Measurements from ENCODE around the gene SPTBN4.

SPTBN4 gene

DNA sequence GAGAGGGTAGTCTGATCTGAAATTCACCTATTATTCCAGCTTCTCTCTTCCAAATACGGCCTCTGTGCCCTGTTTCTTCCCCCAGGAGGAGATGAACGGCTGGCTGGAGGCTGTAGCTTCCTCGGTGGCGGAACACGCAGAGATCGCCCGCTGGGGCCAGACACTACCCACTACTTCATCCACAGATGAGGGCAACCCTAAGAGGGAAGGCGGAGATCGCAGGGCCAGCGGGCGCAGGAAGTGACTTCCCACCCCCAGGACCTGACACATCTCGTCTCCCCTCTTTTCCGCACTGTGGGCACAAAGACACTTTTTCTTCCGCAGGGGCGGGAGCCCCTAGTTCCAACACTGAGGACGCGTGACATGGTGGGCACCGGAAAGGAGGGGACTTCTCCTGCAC is 108.5 kb downstream of the SPTBN4 start:
- Histone ChIP-seq H3K4me3 (ENCODE audit: control insufficient read depth in 1 of 7, extremely low read depth in 1 of 7, insufficient read depth in 4 of 7, low read depth in 2 of 7, low read length in 6 of 7) (no peak overlapping the region), H3K4me1 (ENCODE audit: control extremely low read depth in 1 of 4, control insufficient read depth in 4 of 4, insufficient read depth in 4 of 4, low read length in 3 of 4) (peaks cover 4 to 38% (median 33%) of the 10 kb centered on the region in 4 experiments), H3K27ac (ENCODE audit: insufficient read depth in 1 of 2, low read depth in 1 of 2, low read length in 2 of 2, poor library complexity in 1 of 2, severe bottlenecking in 2 of 2) (no peak overlapping the region), H3K36me3 (ENCODE audit: control insufficient read depth in 4 of 4, insufficient read depth in 4 of 4, low read length in 3 of 4) (peaks cover 0 to 6% (median under 1%) of the 10 kb centered on the region in 4 experiments), H3K9me3 (ENCODE audit: control extremely low read depth in 1 of 5, control insufficient read depth in 4 of 5, insufficient read depth in 2 of 5, low read depth in 1 of 5, low read length in 4 of 5) (no peaks in the 10 kb centered on the region), H3K27me3 (replicated peaks in 2 of 5; ENCODE audit: control insufficient read depth in 4 of 5, insufficient read depth in 5 of 5, low read length in 4 of 5) (peaks cover 0 to 3% (median 0%) of the 10 kb centered on the region in 5 experiments)
- no peak for DNase-seq
- POLR2A ChIA-PET: no interaction called here
- CTCF ChIA-PET: interaction anchor here (1.7 kb wide), 1 partner anchor 16 kb away, joined by 3 read pairs; no protein-coding TSS in a partner anchor
- 97% methylated on average over 11 of the region's 18 CpGs for WGBS (ENCODE audit: insufficient coverage)

DNA sequence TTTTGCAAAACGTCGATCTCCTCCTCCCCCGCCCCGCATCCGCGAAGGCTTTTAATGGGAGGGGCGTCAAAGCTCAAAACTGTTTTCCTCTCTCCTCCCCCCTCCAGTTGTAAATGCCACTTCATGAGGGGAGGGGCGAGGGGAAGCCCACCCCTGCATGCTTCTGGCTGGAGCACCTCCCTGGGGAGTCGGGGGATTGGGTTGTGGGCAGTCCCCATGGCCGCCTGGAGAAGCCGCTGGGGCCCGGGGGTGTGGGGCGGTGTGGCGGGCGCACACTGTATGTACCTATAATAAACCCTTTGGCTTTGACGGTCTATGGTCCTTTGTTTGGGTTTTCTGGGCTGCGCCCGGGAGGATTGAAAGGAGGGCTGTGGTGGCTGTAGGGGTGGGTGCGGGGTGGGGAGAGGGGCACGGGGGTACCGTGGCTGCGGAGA is 109.4 kb downstream of the SPTBN4 start:
- CTCF ChIA-PET: no interaction called here
- Histone ChIP-seq H3K4me3 (ENCODE audit: control insufficient read depth in 1 of 7, extremely low read depth in 1 of 7, insufficient read depth in 4 of 7, low read depth in 2 of 7, low read length in 6 of 7) (peak overlapping the region in 6 of 7 experiments; percentile 75 to 88 (median 79)), H3K27me3 (replicated peaks in 2 of 5; ENCODE audit: control insufficient read depth in 4 of 5, insufficient read depth in 5 of 5, low read length in 4 of 5) (peaks cover 0 to 3% (median 0%) of the 10 kb centered on the region in 5 experiments), H3K9me3 (ENCODE audit: control extremely low read depth in 1 of 5, control insufficient read depth in 4 of 5, insufficient read depth in 2 of 5, low read depth in 1 of 5, low read length in 4 of 5) (no peaks in the 10 kb centered on the region), H3K36me3 (ENCODE audit: control insufficient read depth in 4 of 4, insufficient read depth in 4 of 4, low read length in 3 of 4) (peaks cover 0 to 15% (median 6%) of the 10 kb centered on the region in 4 experiments), H3K4me1 (ENCODE audit: control extremely low read depth in 1 of 4, control insufficient read depth in 4 of 4, insufficient read depth in 4 of 4, low read length in 3 of 4) (peaks cover 4 to 42% (median 37%) of the 10 kb centered on the region in 4 experiments), H3K27ac (ENCODE audit: insufficient read depth in 1 of 2, low read depth in 1 of 2, low read length in 2 of 2, poor library complexity in 1 of 2, severe bottlenecking in 2 of 2) (no peak overlapping the region)
- POLR2A ChIA-PET: no interaction called here
- no peak for DNase-seq
- WGBS (ENCODE audit: insufficient coverage): 3% methylated on average over 13 of the region's 22 CpGs

DNA sequence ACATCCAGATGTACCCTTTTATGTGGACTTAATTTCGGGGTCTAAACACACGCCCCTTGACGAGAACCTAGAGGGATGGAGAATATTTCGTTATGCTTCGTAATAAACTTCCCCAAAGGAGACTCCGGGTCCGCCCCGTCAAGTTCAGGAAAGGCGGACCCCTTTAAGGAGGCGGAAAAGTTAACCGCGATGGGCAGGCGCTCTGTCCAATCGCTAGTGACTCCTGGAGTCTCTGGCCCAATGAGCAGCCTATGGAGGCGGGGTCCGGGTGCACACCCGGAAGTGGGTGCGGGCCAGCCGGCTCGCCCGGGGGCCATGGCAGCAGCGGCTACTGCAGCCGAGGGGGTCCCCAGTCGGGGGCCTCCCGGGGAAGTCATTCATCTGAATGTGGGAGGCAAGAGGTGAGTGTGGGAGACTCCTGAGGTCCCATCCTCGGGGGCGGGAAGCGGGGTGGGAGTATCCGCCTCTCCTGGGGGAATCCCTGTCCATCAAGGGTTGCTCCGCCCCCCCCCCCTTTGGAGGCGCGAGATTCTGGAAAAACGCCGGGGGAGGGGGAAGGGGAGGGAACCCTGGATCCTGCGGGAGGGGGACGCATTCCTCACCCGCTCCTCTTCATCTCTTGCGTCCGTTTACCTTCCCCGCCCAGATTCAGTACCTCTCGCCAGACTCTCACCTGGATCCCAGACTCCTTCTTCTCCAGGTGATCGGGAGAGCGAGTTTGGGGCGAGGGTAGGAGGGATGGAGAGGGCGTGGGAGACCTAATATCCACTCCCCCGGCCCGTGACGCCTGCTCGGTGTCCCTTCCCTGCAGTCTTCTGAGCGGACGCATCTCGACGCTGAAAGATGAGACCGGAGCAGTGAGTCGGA is 110.0 kb downstream of the SPTBN4 start, which contains the start of gene SHKBP1:
TSS of gene SHKBP1 (plus strand) at position 289 of the 867 bp plus-strand sequence. CDS start at position 316, 27 bp downstream.
- Histone ChIP-seq H3K4me1 (ENCODE audit: control extremely low read depth in 1 of 4, control insufficient read depth in 4 of 4, insufficient read depth in 4 of 4, low read length in 3 of 4) (peaks cover 4 to 42% (median 37%) of the 10 kb centered on the region in 4 experiments), H3K36me3 (ENCODE audit: control insufficient read depth in 4 of 4, insufficient read depth in 4 of 4, low read length in 3 of 4) (peaks cover 0 to 21% (median 10%) of the 10 kb centered on the region in 4 experiments), H3K4me3 (ENCODE audit: control insufficient read depth in 1 of 7, extremely low read depth in 1 of 7, insufficient read depth in 4 of 7, low read depth in 2 of 7, low read length in 6 of 7) (peak within 1 kb of the TSS; percentile 60 to 88 (median 78)), H3K27me3 (replicated peaks in 2 of 5; ENCODE audit: control insufficient read depth in 4 of 5, insufficient read depth in 5 of 5, low read length in 4 of 5) (peaks cover 0 to 3% (median 0%) of the 10 kb centered on the region in 5 experiments), H3K9me3 (ENCODE audit: control extremely low read depth in 1 of 5, control insufficient read depth in 4 of 5, insufficient read depth in 2 of 5, low read depth in 1 of 5, low read length in 4 of 5) (no peaks in the 10 kb centered on the region), H3K27ac (ENCODE audit: insufficient read depth in 1 of 2, low read depth in 1 of 2, low read length in 2 of 2, poor library complexity in 1 of 2, severe bottlenecking in 2 of 2) (peak within 1 kb of the TSS; percentile 46 to 81)
- CTCF ChIA-PET: no interaction called here
- peak; percentile 95 to 98 (median 97) for DNase-seq
- POLR2A ChIA-PET: no interaction called here
- WGBS (ENCODE audit: insufficient coverage): 0% methylated on average over 22 of the region's 55 CpGs

DNA sequence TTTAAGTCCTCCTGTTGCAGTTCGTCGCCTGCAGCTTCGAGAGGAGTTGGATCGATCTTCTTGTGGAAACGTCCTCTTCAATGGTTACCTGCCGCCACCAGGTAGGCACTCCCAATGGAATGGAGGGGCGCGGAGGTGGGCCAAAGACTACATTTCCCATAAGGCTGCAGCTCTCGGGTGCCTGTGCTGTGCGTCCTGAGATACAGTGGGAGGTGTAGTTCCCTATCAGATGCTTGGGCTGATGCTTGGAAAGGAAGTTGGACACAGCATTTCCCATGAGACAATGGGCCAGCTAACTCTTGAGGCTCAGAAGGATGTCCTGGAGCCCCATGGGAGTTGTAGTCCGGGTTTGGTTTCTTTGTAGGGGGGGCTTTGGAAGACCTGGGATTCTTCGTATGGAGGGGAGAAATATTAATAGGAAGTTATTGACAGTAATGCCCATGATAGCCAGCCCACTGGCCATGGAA is 111.7 kb downstream of the SPTBN4 start:
- peaks cover 4 to 42% (median 37%) of the 10 kb centered on the region in 4 experiments for H3K4me1 ChIP-seq (ENCODE audit: control extremely low read depth in 1 of 4, control insufficient read depth in 4 of 4, insufficient read depth in 4 of 4, low read length in 3 of 4)
- WGBS (ENCODE audit: insufficient coverage): 91% methylated on average over 12 of the region's 12 CpGs
- no peak overlapping the region for H3K4me3 ChIP-seq (ENCODE audit: control insufficient read depth in 1 of 7, extremely low read depth in 1 of 7, insufficient read depth in 4 of 7, low read depth in 2 of 7, low read length in 6 of 7)
- H3K36me3 ChIP-seq (ENCODE audit: control insufficient read depth in 4 of 4, insufficient read depth in 4 of 4, low read length in 3 of 4): peaks cover 0 to 34% (median 20%) of the 10 kb centered on the region in 4 experiments
- ChIA-PET POLR2A (interaction anchor here (0.6 kb wide), 1 partner anchor 558 kb away, joined by 3 read pairs; no protein-coding TSS in a partner anchor), CTCF (interaction anchor here (1.2 to 1.4 kb wide), 2 partner anchors 8 to 25 kb away, joined by 4 to 9 read pairs; no protein-coding TSS in a partner anchor)
- H3K27me3 ChIP-seq (replicated peaks in 2 of 5; ENCODE audit: control insufficient read depth in 4 of 5, insufficient read depth in 5 of 5, low read length in 4 of 5): no peaks in the 10 kb centered on the region
- DNase-seq: peak in 1 of 3 donors; percentile 59
- no peaks in the 10 kb centered on the region for H3K9me3 ChIP-seq (ENCODE audit: control extremely low read depth in 1 of 5, control insufficient read depth in 4 of 5, insufficient read depth in 2 of 5, low read depth in 1 of 5, low read length in 4 of 5)
- no peak overlapping the region for H3K27ac ChIP-seq (ENCODE audit: insufficient read depth in 1 of 2, low read depth in 1 of 2, low read length in 2 of 2, poor library complexity in 1 of 2, severe bottlenecking in 2 of 2)

DNA sequence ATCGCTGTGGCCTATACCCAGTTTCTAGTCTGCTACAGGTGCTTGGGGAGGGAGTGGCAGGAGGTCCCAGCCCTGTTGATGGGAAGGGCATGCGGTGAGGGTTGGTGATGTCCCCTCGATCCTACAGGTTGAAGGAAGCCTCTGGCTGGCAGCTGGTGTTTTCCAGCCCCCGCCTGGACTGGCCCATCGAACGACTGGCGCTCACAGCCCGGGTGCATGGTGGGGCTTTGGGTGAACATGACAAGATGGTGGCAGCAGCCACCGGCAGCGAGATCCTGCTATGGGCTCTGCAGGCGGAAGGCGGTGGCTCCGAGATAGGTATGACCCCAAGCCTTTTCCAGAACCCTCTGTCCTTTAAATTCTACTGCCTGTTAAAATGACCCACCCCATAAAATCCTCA is 113.8 kb downstream of the SPTBN4 start:
- CTCF ChIA-PET: no interaction called here

DNA sequence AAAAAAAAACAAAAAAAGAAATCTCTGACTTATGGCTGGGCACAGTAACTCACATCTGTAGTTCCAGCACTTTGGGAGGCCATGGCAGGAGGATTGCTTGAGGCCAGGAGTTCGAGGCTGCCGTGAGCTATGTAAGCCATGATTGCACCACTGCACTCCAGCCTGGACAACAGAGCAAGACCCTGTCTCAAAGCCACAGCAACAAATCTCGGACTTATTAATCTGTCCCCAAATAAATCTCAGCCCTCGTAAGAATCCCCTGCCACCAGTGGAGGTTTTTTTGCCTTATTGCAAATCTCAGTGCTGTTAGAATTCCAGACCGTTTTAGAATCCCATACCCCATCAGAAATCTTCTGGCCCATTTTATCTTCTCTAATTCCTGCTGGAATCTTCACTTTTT is 114.7 kb downstream of the SPTBN4 start:
- Histone ChIP-seq H3K36me3 (ENCODE audit: control insufficient read depth in 4 of 4, insufficient read depth in 4 of 4, low read length in 3 of 4) (peaks cover 8 to 55% (median 26%) of the 10 kb centered on the region in 4 experiments), H3K27me3 (replicated peaks in 2 of 5; ENCODE audit: control insufficient read depth in 4 of 5, insufficient read depth in 5 of 5, low read length in 4 of 5) (no peaks in the 10 kb centered on the region), H3K9me3 (ENCODE audit: control extremely low read depth in 1 of 5, control insufficient read depth in 4 of 5, insufficient read depth in 2 of 5, low read depth in 1 of 5, low read length in 4 of 5) (no peaks in the 10 kb centered on the region), H3K27ac (ENCODE audit: insufficient read depth in 1 of 2, low read depth in 1 of 2, low read length in 2 of 2, poor library complexity in 1 of 2, severe bottlenecking in 2 of 2) (no peak overlapping the region), H3K4me1 (ENCODE audit: control extremely low read depth in 1 of 4, control insufficient read depth in 4 of 4, insufficient read depth in 4 of 4, low read length in 3 of 4) (peaks cover 4 to 37% (median 30%) of the 10 kb centered on the region in 4 experiments), H3K4me3 (ENCODE audit: control insufficient read depth in 1 of 7, extremely low read depth in 1 of 7, insufficient read depth in 4 of 7, low read depth in 2 of 7, low read length in 6 of 7) (no peak overlapping the region)
- WGBS (ENCODE audit: insufficient coverage): 100% methylated on average over 2 of the region's 5 CpGs
- POLR2A ChIA-PET: no interaction called here
- no peak for DNase-seq
- CTCF ChIA-PET: interaction anchor here (1.0 kb wide), 1 partner anchor 17 kb away, joined by 4 read pairs; no protein-coding TSS in a partner anchor

More for the DNA sequence above, 113.8 kb downstream of the SPTBN4 start:
- no peaks in the 10 kb centered on the region for H3K9me3 ChIP-seq (ENCODE audit: control extremely low read depth in 1 of 5, control insufficient read depth in 4 of 5, insufficient read depth in 2 of 5, low read depth in 1 of 5, low read length in 4 of 5)
- H3K4me1 ChIP-seq (ENCODE audit: control extremely low read depth in 1 of 4, control insufficient read depth in 4 of 4, insufficient read depth in 4 of 4, low read length in 3 of 4): peaks cover 4 to 42% (median 37%) of the 10 kb centered on the region in 4 experiments
- no peak for DNase-seq
- H3K36me3 ChIP-seq (ENCODE audit: control insufficient read depth in 4 of 4, insufficient read depth in 4 of 4, low read length in 3 of 4): peaks cover 6 to 46% (median 24%) of the 10 kb centered on the region in 4 experiments
- H3K27ac ChIP-seq (ENCODE audit: insufficient read depth in 1 of 2, low read depth in 1 of 2, low read length in 2 of 2, poor library complexity in 1 of 2, severe bottlenecking in 2 of 2): no peak overlapping the region
- POLR2A ChIA-PET: no interaction called here
- H3K4me3 ChIP-seq (ENCODE audit: control insufficient read depth in 1 of 7, extremely low read depth in 1 of 7, insufficient read depth in 4 of 7, low read depth in 2 of 7, low read length in 6 of 7): peak overlapping the region in 3 of 7 experiments; percentile 1 to 35 (median 33)
- H3K27me3 ChIP-seq (replicated peaks in 2 of 5; ENCODE audit: control insufficient read depth in 4 of 5, insufficient read depth in 5 of 5, low read length in 4 of 5): no peaks in the 10 kb centered on the region
- WGBS (ENCODE audit: insufficient coverage): 95% methylated on average over 13 of the region's 13 CpGs

Data from common myeloid progenitor, CD34-positive (primary cell).